Neural cell (in vitro differentiated cells): ENCODE data around the gene TTLL1. TPM values are rescaled to one million over a fixed set of nuclear protein-coding genes. Genes with fewer than 3 reads are reported as not detected.

Experiments
- H2AFZ ChIP-seq: fragments of 200-600, 300-800 bp; sonication (generic), shearing (Covaris generic); 2 replicates; pipeline ENCODE4 v1.6.0; 2014; ENCODE audit warnings: low read depth, mild to moderate bottlenecking, antibody characterized with exemption, low read length, moderate library complexity
- H3F3A ChIP-seq: fragments of 200-600 bp; shearing (Covaris generic); 2 replicates; pipeline ENCODE4 v1.6.1; 2016; ENCODE audit warnings: mild to moderate bottlenecking, moderate library complexity, mixed read lengths, antibody characterized with exemption, low read length; ENCODE audit not compliant: insufficient read depth, poor library complexity, severe bottlenecking
- H3K27ac ChIP-seq: fragments of 200-600, 300-800 bp; sonication (generic), shearing (Covaris generic); 2 replicates; pipeline ENCODE4 v1.5.1; 2014; ENCODE audit warnings: mild to moderate bottlenecking, low read length, moderate library complexity
- H3K27me3 ChIP-seq: fragments of 300-800, 200-600 bp; sonication (generic), shearing (Covaris generic); 2 replicates; pipeline ENCODE4 v1.6.0; 2014; ENCODE audit warnings: mild to moderate bottlenecking, low read depth, low read length, moderate library complexity; ENCODE audit not compliant: insufficient read depth
- H3K36me3 ChIP-seq: fragments of 300-800, 200-600 bp; sonication (generic), shearing (Covaris generic); 2 replicates; pipeline ENCODE4 v1.5.1; 2014; ENCODE audit warnings: mild to moderate bottlenecking, antibody characterized with exemption, low read length, moderate library complexity; ENCODE audit not compliant: insufficient read depth
- H3K4me2 ChIP-seq: fragments of 300-800, 200-600 bp; sonication (generic), shearing (Covaris generic); 2 replicates; pipeline ENCODE4 v1.6.0; 2014; ENCODE audit warnings: mild to moderate bottlenecking, low read length
- H3K4me3 ChIP-seq: fragments of 300-800, 200-600 bp; sonication (generic), shearing (Covaris generic); 2 replicates; pipeline ENCODE4 v1.5.1; 2014; ENCODE audit warnings: mild to moderate bottlenecking, low read length, moderate library complexity
- H3K79me2 ChIP-seq: fragments of 200-600 bp; shearing (Covaris generic); replicated peaks from 2 replicates; pipeline ENCODE4 v1.6.0; 2014; ENCODE audit warnings: mild to moderate bottlenecking, low read length, moderate library complexity; ENCODE audit not compliant: insufficient read depth
- H3K9ac ChIP-seq: fragments of 300-800, 200-600 bp; sonication (generic), shearing (Covaris generic); 2 replicates; pipeline ENCODE4 v1.6.1; 2016; ENCODE audit warnings: mild to moderate bottlenecking, low read length, mixed read lengths
- H3K9me2 ChIP-seq: fragments of 200-600 bp; shearing (Covaris generic); 2 replicates; pipeline ENCODE4 v1.6.1; 2016; ENCODE audit warnings: mild to moderate bottlenecking, low read length, mixed read lengths; ENCODE audit not compliant: insufficient read depth
- H3K9me3 ChIP-seq: fragments of 200-600, 300-800 bp; sonication (generic), shearing (Covaris generic); 2 replicates; pipeline ENCODE4 v1.6.1; 2016; ENCODE audit warnings: mild to moderate bottlenecking, mixed run types, low read length, moderate library complexity, mixed read lengths
- H4K20me1 ChIP-seq: fragments of 200-600 bp; shearing (Covaris generic); 2 replicates; pipeline ENCODE4 v1.6.1; 2016; ENCODE audit warnings: mild to moderate bottlenecking, mixed run types; ENCODE audit not compliant: insufficient read depth
- EP300 ChIP-seq: fragments of 450-650 bp; conservative IDR thresholded peaks from 2 replicates; pipeline ENCODE4 v1.6.1; 2014; ENCODE audit warnings: antibody characterized with exemption, mild to moderate bottlenecking, moderate library complexity; ENCODE audit not compliant: poor library complexity, severe bottlenecking
- EZH2 ChIP-seq: fragments of 200-600, 300-800 bp; shearing (Covaris generic), sonication (generic); IDR thresholded peaks from 2 replicates; pipeline ENCODE4 v1.6.1; 2014; ENCODE audit warnings: antibody characterized with exemption, low read length, borderline replicate concordance, mild to moderate bottlenecking; ENCODE audit not compliant: insufficient read depth, poor library complexity, severe bottlenecking
- MXI1 ChIP-seq: fragments of 450-650 bp; conservative IDR thresholded peaks from 2 replicates; pipeline ENCODE4 v1.6.1; 2014; ENCODE audit warnings: antibody characterized with exemption, mild to moderate bottlenecking; ENCODE audit not compliant: poor library complexity, severe bottlenecking
- POLR2AphosphoS5 ChIP-seq: IDR thresholded peaks from 2 replicates; pipeline ENCODE4 v1.6.1; 2012
- RAD21 ChIP-seq: fragments of 450-650 bp; conservative IDR thresholded peaks from 2 replicates; pipeline ENCODE4 v1.6.1; 2014; ENCODE audit warnings: antibody characterized with exemption, mild to moderate bottlenecking, moderate library complexity
- SMC3 ChIP-seq: fragments of 450-650 bp; conservative IDR thresholded peaks from 2 replicates; pipeline ENCODE4 v1.6.1; 2014; ENCODE audit warnings: antibody characterized with exemption, mild to moderate bottlenecking, moderate library complexity; ENCODE audit not compliant: poor library complexity
- TAF1 ChIP-seq: IDR thresholded peaks from 2 replicates; pipeline ENCODE4 v1.6.1; 2012; ENCODE audit warnings: low read depth
- polyA plus RNA-seq: library from polyadenylated mRNA; depleted of rRNA; stranded (reverse); fragments of >200 nt; gene quantifications from 2 replicates; pipeline ENCODE4 v1.2.3, GENCODE V29; 2014
- TF ChIP-seq, protein P1 (sequence below): IDR thresholded peaks from 2 replicates; pipeline ENCODE4 v1.6.1; 2012; ENCODE audit warnings: borderline replicate concordance
- TF ChIP-seq, protein P2 (sequence below): fragments of 450-650 bp; IDR thresholded peaks from 2 replicates; pipeline ENCODE4 v1.5.1; 2014; ENCODE audit warnings: antibody characterized with exemption, mild to moderate bottlenecking, moderate library complexity; ENCODE audit not compliant: poor library complexity, severe bottlenecking

The TTLL1 gene
- polyA plus RNA-seq, 1 donor from 2014 or later, result 36.3 TPM

DNA sequence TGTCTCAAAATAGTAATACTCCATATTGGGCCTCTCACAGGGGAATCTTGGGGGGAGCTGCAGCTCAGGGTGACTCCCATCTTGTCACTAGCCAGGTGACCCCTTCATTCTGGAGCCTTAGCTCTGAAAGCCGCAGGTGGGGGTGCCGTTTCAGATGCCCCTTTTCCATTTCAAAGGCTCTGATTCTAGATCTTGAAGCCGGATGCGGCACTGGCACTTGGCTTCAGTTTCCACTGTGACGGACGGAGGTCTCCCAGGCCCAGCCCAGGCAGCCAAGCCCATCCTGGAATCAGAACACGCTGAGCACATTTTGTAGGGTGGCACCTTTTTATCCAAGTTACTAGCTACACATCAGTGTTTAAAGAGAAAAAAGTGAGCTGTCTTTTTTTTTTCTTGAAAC lies 27.7 kb upstream of the TTLL1 start:
- no peak overlapping the region for H2AFZ ChIP-seq
- no peaks in the 10 kb centered on the region for H3K9me2 ChIP-seq
- H3K4me3 ChIP-seq, result no peak overlapping the region
- H3K79me2 ChIP-seq, result no peaks in the 10 kb centered on the region
- H3F3A ChIP-seq, result no peaks in the 10 kb centered on the region
- no peak overlapping the region for H3K27ac ChIP-seq
- no peak overlapping the region for H3K4me2 ChIP-seq
- peaks cover 8% of the 10 kb centered on the region for H3K27me3 ChIP-seq
- no peak overlapping the region for H3K9ac ChIP-seq
- no peaks in the 10 kb centered on the region for H4K20me1 ChIP-seq
- TF ChIP-seq, protein P1, sequence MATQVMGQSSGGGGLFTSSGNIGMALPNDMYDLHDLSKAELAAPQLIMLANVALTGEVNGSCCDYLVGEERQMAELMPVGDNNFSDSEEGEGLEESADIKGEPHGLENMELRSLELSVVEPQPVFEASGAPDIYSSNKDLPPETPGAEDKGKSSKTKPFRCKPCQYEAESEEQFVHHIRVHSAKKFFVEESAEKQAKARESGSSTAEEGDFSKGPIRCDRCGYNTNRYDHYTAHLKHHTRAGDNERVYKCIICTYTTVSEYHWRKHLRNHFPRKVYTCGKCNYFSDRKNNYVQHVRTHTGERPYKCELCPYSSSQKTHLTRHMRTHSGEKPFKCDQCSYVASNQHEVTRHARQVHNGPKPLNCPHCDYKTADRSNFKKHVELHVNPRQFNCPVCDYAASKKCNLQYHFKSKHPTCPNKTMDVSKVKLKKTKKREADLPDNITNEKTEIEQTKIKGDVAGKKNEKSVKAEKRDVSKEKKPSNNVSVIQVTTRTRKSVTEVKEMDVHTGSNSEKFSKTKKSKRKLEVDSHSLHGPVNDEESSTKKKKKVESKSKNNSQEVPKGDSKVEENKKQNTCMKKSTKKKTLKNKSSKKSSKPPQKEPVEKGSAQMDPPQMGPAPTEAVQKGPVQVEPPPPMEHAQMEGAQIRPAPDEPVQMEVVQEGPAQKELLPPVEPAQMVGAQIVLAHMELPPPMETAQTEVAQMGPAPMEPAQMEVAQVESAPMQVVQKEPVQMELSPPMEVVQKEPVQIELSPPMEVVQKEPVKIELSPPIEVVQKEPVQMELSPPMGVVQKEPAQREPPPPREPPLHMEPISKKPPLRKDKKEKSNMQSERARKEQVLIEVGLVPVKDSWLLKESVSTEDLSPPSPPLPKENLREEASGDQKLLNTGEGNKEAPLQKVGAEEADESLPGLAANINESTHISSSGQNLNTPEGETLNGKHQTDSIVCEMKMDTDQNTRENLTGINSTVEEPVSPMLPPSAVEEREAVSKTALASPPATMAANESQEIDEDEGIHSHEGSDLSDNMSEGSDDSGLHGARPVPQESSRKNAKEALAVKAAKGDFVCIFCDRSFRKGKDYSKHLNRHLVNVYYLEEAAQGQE, result no peak
- TF ChIP-seq EZH2, result no peak
- TF ChIP-seq MXI1, result no peak
- no peak for TF ChIP-seq TAF1
- no peak for TF ChIP-seq SMC3
- TF ChIP-seq EP300, result no peak
- TF ChIP-seq RAD21, result no peak
- TF ChIP-seq, protein P2, sequence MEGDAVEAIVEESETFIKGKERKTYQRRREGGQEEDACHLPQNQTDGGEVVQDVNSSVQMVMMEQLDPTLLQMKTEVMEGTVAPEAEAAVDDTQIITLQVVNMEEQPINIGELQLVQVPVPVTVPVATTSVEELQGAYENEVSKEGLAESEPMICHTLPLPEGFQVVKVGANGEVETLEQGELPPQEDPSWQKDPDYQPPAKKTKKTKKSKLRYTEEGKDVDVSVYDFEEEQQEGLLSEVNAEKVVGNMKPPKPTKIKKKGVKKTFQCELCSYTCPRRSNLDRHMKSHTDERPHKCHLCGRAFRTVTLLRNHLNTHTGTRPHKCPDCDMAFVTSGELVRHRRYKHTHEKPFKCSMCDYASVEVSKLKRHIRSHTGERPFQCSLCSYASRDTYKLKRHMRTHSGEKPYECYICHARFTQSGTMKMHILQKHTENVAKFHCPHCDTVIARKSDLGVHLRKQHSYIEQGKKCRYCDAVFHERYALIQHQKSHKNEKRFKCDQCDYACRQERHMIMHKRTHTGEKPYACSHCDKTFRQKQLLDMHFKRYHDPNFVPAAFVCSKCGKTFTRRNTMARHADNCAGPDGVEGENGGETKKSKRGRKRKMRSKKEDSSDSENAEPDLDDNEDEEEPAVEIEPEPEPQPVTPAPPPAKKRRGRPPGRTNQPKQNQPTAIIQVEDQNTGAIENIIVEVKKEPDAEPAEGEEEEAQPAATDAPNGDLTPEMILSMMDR, result no peak
- no peak for TF ChIP-seq POLR2AphosphoS5
- no peaks in the 10 kb centered on the region for H3K9me3 ChIP-seq
- no peaks in the 10 kb centered on the region for H3K36me3 ChIP-seq

DNA sequence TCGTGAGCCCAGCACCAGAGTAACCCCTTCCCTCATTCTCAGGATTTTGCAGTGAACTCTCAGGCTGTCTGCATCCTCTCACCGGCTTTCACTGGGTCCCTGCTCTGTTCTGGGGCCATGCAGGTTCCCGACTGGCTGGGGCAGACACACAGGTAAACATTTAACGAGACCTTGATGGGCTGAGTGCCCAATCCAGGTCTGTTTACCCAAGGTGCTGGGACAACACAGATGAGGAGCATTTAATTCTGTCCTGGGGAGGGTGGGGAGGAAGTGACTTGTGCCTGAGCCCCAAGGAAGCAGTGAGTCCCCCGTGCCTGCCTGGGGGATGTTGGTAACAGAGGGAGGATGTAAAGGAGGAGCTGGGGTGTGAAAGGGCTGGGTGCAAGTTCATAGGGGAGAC lies 25.8 kb upstream of the TTLL1 start:
- Histone ChIP-seq H3K9me3 (no peaks in the 10 kb centered on the region), H3K4me3 (no peak overlapping the region), H2AFZ (no peak overlapping the region), H3K27me3 (peaks cover 28% of the 10 kb centered on the region), H3K9me2 (no peaks in the 10 kb centered on the region), H3K27ac (no peak overlapping the region), H3F3A (no peaks in the 10 kb centered on the region), H4K20me1 (no peaks in the 10 kb centered on the region), H3K79me2 (no peaks in the 10 kb centered on the region), H3K4me2 (no peak overlapping the region), H3K9ac (no peak overlapping the region), H3K36me3 (no peaks in the 10 kb centered on the region)
- TF ChIP-seq, protein P2, result no peak
- TF ChIP-seq SMC3, result no peak
- no peak for TF ChIP-seq POLR2AphosphoS5
- no peak for TF ChIP-seq MXI1
